Astrocyte of the hippocampus (primary cell): ENCODE results near the gene UBE3A.

Experiments
- DNase-seq: peaks from one replicate; pipeline ENCODE4 v3.0.0; 2011; ENCODE audit warnings: low read depth, low spot score

The UBE3A gene

DNA sequence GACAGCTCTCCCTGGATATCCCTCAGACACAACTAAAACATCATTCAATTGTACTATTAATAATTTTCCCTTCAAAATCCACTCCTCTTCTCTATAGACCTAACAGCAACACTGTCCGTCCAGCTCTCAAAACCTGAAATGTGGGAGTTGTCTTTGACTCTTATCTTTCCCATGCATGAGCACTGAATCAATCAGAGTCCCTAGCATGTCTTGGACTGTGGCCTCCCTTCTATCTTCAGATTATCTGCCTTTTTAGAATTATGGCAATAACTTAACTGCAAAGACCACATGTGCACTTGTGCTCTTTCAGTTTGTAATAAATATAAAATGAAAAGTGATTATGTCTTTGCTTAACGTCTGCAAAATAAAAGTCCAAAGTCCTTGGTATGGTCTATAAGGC is 107.0 kb downstream of the UBE3A start:
- no peak for DNase-seq

GRCh38 chr15:25331404-25331803 is 107.4 kb downstream of the UBE3A start:
- no peak for DNase-seq

DNA sequence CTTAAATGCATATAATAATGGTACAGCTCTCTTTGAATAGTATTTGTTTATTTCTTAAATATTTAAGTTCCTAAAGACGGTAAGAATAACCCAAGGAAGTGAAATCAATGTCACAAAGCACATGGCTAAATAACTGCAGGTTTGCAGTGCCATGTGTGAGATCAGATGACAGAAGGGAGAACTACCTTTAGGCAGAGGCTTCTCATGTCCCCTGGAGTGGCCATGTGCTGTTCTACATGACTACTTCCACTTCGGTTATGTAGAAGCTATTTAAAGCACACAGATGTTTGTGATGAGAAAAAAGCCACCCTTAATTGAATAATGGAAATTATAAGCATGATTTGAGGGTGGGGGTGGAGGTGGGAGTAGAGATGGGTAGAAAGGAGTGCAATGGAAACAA is 109.1 kb downstream of the UBE3A start:
- no peak for DNase-seq

GRCh38 chr15:25327686-25328085 is 111.1 kb downstream of the UBE3A start:
- no peak for DNase-seq

DNA sequence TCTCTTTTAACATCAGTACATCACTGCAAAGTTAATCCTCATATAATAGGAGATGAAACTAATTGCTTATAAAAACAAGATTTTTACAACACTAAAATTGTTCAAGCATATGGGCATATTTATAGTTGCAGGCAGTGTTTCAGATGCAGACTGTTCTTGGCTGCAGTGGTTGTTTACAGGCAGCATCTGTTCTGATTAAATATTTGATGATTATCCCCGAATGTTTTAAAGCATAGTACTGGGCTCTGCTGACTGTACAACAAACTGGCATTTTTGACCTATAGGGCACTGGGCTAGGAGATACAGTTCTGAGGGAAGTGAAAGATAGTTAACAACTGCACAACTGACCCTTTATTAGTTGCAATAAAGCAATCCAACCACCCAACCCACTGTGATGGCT is 113.6 kb downstream of the UBE3A start:
- no peak for DNase-seq

GRCh38 chr15:25323420-25323819 is 115.4 kb downstream of the UBE3A start:
- DNase-seq = no peak

DNA sequence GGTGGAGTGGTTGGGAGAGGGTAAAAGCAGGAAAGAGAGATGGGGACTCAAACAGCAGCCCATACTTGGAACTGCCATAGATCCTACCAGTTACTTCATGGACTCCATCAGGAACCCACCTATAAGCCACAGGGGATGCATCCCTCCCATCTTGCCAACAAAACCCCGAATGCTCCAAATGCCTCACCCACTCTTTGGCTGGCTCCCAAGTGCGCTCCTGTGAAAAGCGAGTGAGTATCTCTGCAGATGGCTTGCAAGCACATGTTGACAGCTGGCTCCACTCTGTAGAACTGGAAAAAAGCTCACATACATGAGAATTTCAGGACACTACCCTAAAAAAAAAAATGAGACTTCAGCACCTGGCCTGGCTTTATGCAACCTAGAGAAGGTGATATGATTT is 151.0 kb downstream of the UBE3A start:
- DNase-seq = no peak
